ENCODE results near the gene ZNRF1. TPM values are rescaled to one million over a fixed set of nuclear protein-coding genes. Genes with fewer than 3 reads are reported as not detected.

Gene ZNRF1
- polyA plus RNA-seq, 1 experiment: 24.1 TPM

DNA sequence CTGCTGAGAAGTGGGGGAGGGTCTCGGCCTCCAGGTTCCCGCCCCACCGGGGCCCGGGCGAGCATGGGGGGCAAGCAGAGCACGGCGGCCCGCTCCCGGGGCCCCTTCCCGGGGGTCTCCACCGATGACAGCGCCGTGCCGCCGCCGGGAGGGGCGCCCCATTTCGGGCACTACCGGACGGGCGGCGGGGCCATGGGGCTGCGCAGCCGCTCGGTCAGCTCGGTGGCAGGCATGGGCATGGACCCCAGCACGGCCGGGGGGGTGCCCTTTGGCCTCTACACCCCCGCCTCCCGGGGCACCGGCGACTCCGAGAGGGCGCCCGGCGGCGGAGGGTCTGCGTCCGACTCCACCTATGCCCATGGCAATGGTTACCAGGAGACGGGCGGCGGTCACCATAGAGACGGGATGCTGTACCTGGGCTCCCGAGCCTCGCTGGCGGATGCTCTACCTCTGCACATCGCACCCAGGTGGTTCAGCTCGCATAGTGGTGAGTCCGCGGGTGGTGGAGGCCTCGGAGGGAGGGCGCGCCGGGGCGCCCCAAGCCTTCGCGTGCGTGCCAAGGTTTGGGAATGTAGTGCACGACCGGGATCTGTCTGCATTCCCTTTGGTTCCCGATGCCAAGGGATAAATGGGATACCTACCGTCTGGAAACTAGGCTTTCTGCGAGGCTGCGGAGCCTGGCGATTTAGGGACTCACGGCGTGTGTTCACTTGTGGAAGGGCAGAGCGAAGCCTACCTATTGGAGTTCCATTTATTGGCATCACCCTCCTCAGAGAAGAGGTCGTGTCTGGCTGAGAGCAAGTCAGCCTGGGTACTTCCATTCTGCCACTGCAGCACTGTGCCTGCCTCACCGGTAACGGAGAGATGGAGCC is 1.0 kb downstream of the ZNRF1 start:
- TF ChIP-seq, protein P1, sequence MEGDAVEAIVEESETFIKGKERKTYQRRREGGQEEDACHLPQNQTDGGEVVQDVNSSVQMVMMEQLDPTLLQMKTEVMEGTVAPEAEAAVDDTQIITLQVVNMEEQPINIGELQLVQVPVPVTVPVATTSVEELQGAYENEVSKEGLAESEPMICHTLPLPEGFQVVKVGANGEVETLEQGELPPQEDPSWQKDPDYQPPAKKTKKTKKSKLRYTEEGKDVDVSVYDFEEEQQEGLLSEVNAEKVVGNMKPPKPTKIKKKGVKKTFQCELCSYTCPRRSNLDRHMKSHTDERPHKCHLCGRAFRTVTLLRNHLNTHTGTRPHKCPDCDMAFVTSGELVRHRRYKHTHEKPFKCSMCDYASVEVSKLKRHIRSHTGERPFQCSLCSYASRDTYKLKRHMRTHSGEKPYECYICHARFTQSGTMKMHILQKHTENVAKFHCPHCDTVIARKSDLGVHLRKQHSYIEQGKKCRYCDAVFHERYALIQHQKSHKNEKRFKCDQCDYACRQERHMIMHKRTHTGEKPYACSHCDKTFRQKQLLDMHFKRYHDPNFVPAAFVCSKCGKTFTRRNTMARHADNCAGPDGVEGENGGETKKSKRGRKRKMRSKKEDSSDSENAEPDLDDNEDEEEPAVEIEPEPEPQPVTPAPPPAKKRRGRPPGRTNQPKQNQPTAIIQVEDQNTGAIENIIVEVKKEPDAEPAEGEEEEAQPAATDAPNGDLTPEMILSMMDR (IDR thresholded peaks at IDR 0.05; ENCODE audit: insufficient read depth, low read depth, low read length): no peak

DNA sequence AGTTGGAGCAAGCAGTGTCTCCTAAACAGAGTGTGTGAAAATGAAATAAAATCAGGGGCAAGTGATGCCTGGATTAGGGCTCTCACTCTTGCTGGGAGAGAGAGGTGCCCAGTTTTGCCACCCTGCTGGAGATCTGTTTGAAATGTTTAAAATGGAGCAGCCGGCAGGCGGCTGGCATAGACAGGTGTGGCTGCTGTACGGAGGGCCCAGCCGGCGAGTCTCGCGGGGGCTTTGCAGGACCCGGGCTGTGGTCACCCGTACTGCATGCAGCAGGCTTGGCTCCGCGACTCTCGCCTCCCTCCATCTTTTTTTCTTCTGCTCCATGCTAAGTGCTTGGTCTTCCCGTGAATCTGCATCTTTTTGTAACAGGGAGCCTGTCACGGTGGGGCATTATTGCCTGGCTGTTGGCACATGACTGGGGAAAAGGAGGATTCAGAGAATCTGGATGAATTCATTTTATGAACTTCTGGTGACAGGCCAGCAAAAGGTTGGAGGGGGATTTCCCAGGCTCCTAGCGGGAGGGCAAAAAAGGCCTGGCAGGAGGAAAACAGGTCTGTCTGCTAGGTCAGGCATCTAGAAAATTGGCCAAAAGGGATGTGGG is 1.8 kb downstream of the ZNRF1 start:
- POLR2A ChIA-PET: interaction anchor here (0.6 kb wide), 1 partner anchor 8 kb away, joined by 3 read pairs; no protein-coding TSS in a partner anchor
- no peak for DNase-seq (ENCODE audit: low read depth)
- Histone ChIP-seq H3K27me3 (ENCODE audit: control insufficient read depth, insufficient read depth, low read length) (no peaks in the 10 kb centered on the region), H3K36me3 (ENCODE audit: control insufficient read depth, insufficient read depth, low read length) (no peaks in the 10 kb centered on the region), H3K4me3 (ENCODE audit: low read depth, low read length) (peak overlapping the region; percentile 72)
- CTCF ChIA-PET: interaction anchor here (3.4 kb wide), 1 partner anchor 110 kb away, joined by 26 read pairs; no protein-coding TSS in a partner anchor
- TF ChIP-seq, protein P1 (IDR thresholded peaks at IDR 0.05; ENCODE audit: insufficient read depth, low read depth, low read length): no peak

More for the DNA sequence above, 1.0 kb downstream of the ZNRF1 start:
- POLR2A ChIA-PET: no interaction called here
- Histone ChIP-seq H3K36me3 (ENCODE audit: control insufficient read depth, insufficient read depth, low read length) (no peaks in the 10 kb centered on the region), H3K27me3 (ENCODE audit: control insufficient read depth, insufficient read depth, low read length) (no peaks in the 10 kb centered on the region), H3K4me3 (ENCODE audit: low read depth, low read length) (peak overlapping the region; percentile 72)
- CTCF ChIA-PET: interaction anchor here (1.2 to 9.0 kb wide), 6 partner anchors 12 to 119 kb away, joined by 3 to 199 read pairs (median 13); partner anchors contain the start of gene WDR59
- no peak for DNase-seq (ENCODE audit: low read depth)

DNA sequence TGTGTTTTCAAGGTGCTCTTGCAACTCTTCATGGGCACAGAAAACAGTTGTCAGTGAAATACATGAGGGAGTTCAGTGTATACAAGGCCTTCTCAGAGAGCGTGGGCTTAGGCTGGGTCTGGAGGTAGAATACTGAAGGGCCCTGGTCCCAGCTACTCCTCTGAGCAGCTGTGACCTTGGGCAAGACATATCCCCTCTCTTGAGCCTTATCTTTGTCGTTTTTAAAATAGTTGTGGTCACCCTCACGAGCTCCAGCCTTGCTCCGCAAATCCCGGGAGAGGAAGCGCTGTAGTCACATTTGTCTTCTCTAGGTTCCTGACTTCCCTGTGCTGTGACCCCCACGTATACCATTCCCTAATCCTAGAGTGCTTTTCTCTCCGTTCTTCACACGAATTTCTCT is 3.6 kb downstream of the ZNRF1 start:
- DNase-seq (ENCODE audit: low read depth): no peak
- POLR2A ChIA-PET: no interaction called here
- no peaks in the 10 kb centered on the region for H3K27me3 ChIP-seq (ENCODE audit: control insufficient read depth, insufficient read depth, low read length)
- no peak overlapping the region for H3K4me3 ChIP-seq (ENCODE audit: low read depth, low read length)
- H3K36me3 ChIP-seq (ENCODE audit: control insufficient read depth, insufficient read depth, low read length): no peaks in the 10 kb centered on the region
- CTCF ChIA-PET: interaction anchor here (0.9 to 3.4 kb wide), 4 partner anchors 10 to 108 kb away, joined by 3 to 26 read pairs (median 4); no protein-coding TSS in a partner anchor
- TF ChIP-seq, protein P1 (IDR thresholded peaks at IDR 0.05; ENCODE audit: insufficient read depth, low read depth, low read length): no peak

DNA sequence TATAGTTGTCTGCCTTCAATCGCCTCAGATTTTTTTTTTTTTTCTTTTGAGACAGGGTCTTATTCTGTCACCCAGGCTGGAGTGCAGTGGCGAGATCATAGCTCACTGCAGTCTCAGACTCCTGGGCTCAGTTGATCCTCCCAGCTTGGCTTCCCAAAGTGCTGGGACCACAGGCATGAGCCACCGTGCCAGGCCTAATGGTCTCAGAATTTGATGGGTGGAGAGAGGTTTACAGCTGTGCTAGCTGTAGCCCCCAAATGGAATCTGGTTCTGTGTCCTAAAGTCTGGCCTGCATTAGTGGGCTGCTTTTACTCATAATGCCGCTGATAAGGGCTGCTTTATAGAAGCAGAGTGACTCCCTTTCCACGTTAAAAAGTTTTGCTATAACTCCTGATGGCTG is 5.1 kb downstream of the ZNRF1 start:
- POLR2A ChIA-PET: no interaction called here
- TF ChIP-seq, protein P1 (IDR thresholded peaks at IDR 0.05; ENCODE audit: insufficient read depth, low read depth, low read length): no peak
- H3K4me3 ChIP-seq (ENCODE audit: low read depth, low read length): no peak overlapping the region
- no peaks in the 10 kb centered on the region for H3K27me3 ChIP-seq (ENCODE audit: control insufficient read depth, insufficient read depth, low read length)
- DNase-seq (ENCODE audit: low read depth): no peak
- CTCF ChIA-PET: interaction anchor here (1.6 to 3.4 kb wide), 3 partner anchors 105 to 107 kb away, joined by 3 to 26 read pairs (median 8); no protein-coding TSS in a partner anchor
- no peaks in the 10 kb centered on the region for H3K36me3 ChIP-seq (ENCODE audit: control insufficient read depth, insufficient read depth, low read length)

DNA sequence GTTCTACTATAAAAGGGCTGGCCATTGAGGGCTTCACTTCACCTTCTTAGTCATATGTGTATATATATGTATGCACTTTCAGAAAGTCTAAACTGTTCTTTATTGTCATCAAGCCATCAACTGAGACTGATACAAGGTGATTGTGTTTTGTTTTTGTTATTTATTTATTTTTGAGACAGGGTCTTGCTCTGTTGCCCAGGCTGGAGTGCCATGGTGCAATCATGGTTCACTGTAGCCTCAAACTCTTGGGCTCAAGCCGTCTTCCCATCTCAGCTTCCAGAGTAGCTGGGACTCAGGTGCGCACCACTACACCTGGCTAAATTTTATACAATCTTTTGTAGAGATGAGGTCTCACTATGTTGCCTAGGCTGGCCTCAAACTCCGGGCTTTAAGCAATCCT is 5.6 kb downstream of the ZNRF1 start:
- Histone ChIP-seq H3K4me3 (ENCODE audit: low read depth, low read length) (no peak overlapping the region), H3K36me3 (ENCODE audit: control insufficient read depth, insufficient read depth, low read length) (no peaks in the 10 kb centered on the region), H3K27me3 (ENCODE audit: control insufficient read depth, insufficient read depth, low read length) (no peaks in the 10 kb centered on the region)
- DNase-seq (ENCODE audit: low read depth): no peak
- POLR2A ChIA-PET: no interaction called here
- TF ChIP-seq, protein P1 (IDR thresholded peaks at IDR 0.05; ENCODE audit: insufficient read depth, low read depth, low read length): no peak
- CTCF ChIA-PET: interaction anchor here (1.2 to 1.9 kb wide), 2 partner anchors 106 to 107 kb away, joined by 3 to 8 read pairs; no protein-coding TSS in a partner anchor
